Measurements from ENCODE around the gene PRICKLE2. TPM values are rescaled to one million over a fixed set of nuclear protein-coding genes. Genes with fewer than 3 reads are reported as not detected.
A peak's percentile ranks its signal among the peaks of the same experiment; 100 is the strongest.

Gene PRICKLE2
- total and polyA plus RNA-seq, 2 experiments from 2014 or later = 1.1 to 12.5 TPM

- Mint-ChIP-seq H3K4me1 (0 out of 3 replicates have a peak, but pooled peaks cover 2% of the 10 kb centered on the region), H3K9me3 (no peaks in the 10 kb centered on the region), H3K36me3 (ENCODE audit: low read depth) (peaks cover 18% of the 10 kb centered on the region), H3K4me3 (no peak overlapping the region), H3K27me3 (ENCODE audit: insufficient read depth, low read depth, poor library complexity) (peaks cover 6% of the 10 kb centered on the region), H3K27ac (no peak overlapping the region)
- H3K4me3 ChIP-seq = no peak overlapping the region
- no peak overlapping the region for H2AFZ ChIP-seq
- no peaks in the 10 kb centered on the region for H3K27me3 ChIP-seq (ENCODE audit: insufficient read depth)
- H3F3A ChIP-seq (replicated peaks; ENCODE audit: low read depth) = no peaks in the 10 kb centered on the region
- H3K4me1 ChIP-seq (ENCODE audit: insufficient read depth) = no peaks in the 10 kb centered on the region
- no peaks in the 10 kb centered on the region for H3K79me2 ChIP-seq (replicated peaks; ENCODE audit: insufficient read depth)
- no peaks in the 10 kb centered on the region for H3K36me3 ChIP-seq (ENCODE audit: insufficient read depth)
- no peaks in the 10 kb centered on the region for H4K20me1 ChIP-seq (replicated peaks; ENCODE audit: insufficient read depth)
- ATAC-seq (peak; percentile 55; the same call in 2 of the 3 replicates), DNase-seq (ENCODE audit: low spot score) (no peak)
- peak overlapping the region; percentile 32; the same call in 1 of the 2 replicates for H3K27ac ChIP-seq (ENCODE audit: low read depth)
- H3K9me2 ChIP-seq (ENCODE audit: insufficient read depth) = no peaks in the 10 kb centered on the region
- H3K4me2 ChIP-seq = no peak overlapping the region
- no peak for TF ChIP-seq NANOG (IDR thresholded peaks at IDR 0.05; ENCODE audit: borderline replicate concordance)
- no peak for TF ChIP-seq ZNF114 (CRISPR knock-in tag; IDR thresholded peaks at IDR 0.05)
- TF ChIP-seq EZH2 (IDR thresholded peaks at IDR 0.05; ENCODE audit: low read depth, unreplicated experiment) = no peak
- TF ChIP-seq ZNF462 (CRISPR knock-in tag; IDR thresholded peaks at IDR 0.05) = no peak
- TF ChIP-seq POLR2AphosphoS5 (IDR thresholded peaks at IDR 0.05; ENCODE audit: low read depth) = no peak
- TF ChIP-seq EZH2phosphoT487 (IDR thresholded peaks at IDR 0.05; ENCODE audit: unreplicated experiment) = no peak
- no peak for TF ChIP-seq REST (IDR thresholded peaks at IDR 0.05; ENCODE audit: unreplicated experiment)
- TF ChIP-seq CREB1 (CRISPR knock-in tag; IDR thresholded peaks at IDR 0.05; ENCODE audit: low read depth) = no peak
- TF ChIP-seq CTCF (conservative IDR thresholded peaks at IDR 0.05; ENCODE audit: low read depth in 2 of 2) = no peak
- TF ChIP-seq JUNB (IDR thresholded peaks at IDR 0.05; ENCODE audit: unreplicated experiment) = no peak
- no peak for TF ChIP-seq STAT1 (IDR thresholded peaks at IDR 0.05; ENCODE audit: unreplicated experiment)
- no peak for TF ChIP-seq ETS1 (IDR thresholded peaks at IDR 0.05)
- no peak for TF ChIP-seq ZNF331 (CRISPR knock-in tag; IDR thresholded peaks at IDR 0.05; ENCODE audit: low read depth)
These were observed 76.2 kb downstream of the PRICKLE2 start for GRCh38 chr3:64148955-64149653.

Data from GM23338 (cell line).